Fibroblast of upper back skin (primary cell): ENCODE measurements around the gene RUNX1.

Experiments
- DNase-seq: peaks from one replicate; pipeline ENCODE4 v3.0.0-alpha.2; 2013

RUNX1 gene

GRCh38 chr21:34844013-34844923, 204.8 kb downstream of the RUNX1 start:
- DNase-seq = no peak

- no peak for DNase-seq
Observed at GRCh38 chr21:34843562-34843961, 205.5 kb downstream of the RUNX1 start.

- DNase-seq = no peak
Observed at GRCh38 chr21:34841154-34841553, 207.9 kb downstream of the RUNX1 start.

- DNase-seq = no peak
Observed at GRCh38 chr21:34840693-34841092, 208.4 kb downstream of the RUNX1 start.

- no peak for DNase-seq
Observed at GRCh38 chr21:34838956-34839820, 209.9 kb downstream of the RUNX1 start.

GRCh38 chr21:34836933-34837505, 212.1 kb downstream of the RUNX1 start:
- DNase-seq = no peak

- DNase-seq = peak; percentile 99
Observed at GRCh38 chr21:34836103-34836932, 212.8 kb downstream of the RUNX1 start.

- DNase-seq = peak; percentile 65
Observed at GRCh38 chr21:34835526-34835925, 213.6 kb downstream of the RUNX1 start.

GRCh38 chr21:34834852-34835501, 214.1 kb downstream of the RUNX1 start:
- DNase-seq = no peak

- no peak for DNase-seq
Observed at GRCh38 chr21:34834290-34834689, 214.8 kb downstream of the RUNX1 start.

GRCh38 chr21:34833465-34833864, 215.6 kb downstream of the RUNX1 start:
- DNase-seq = no peak

- no peak for DNase-seq
Observed at GRCh38 chr21:34830386-34831170, 218.5 kb downstream of the RUNX1 start.

GRCh38 chr21:34827445-34828235, 221.5 kb downstream of the RUNX1 start:
- DNase-seq = no peak

GRCh38 chr21:34826836-34827235, 222.3 kb downstream of the RUNX1 start:
- DNase-seq = no peak

GRCh38 chr21:34825948-34826548, 223.1 kb downstream of the RUNX1 start:
- DNase-seq = no peak

- DNase-seq = no peak
Observed at GRCh38 chr21:34825101-34825500, 224.0 kb downstream of the RUNX1 start.

- DNase-seq = no peak
Observed at GRCh38 chr21:34824314-34824713, 224.8 kb downstream of the RUNX1 start.

GRCh38 chr21:34822942-34823341, 226.2 kb downstream of the RUNX1 start:
- peak; percentile 63 for DNase-seq

GRCh38 chr21:34822168-34822567, 226.9 kb downstream of the RUNX1 start:
- no peak for DNase-seq

GRCh38 chr21:34821717-34822116, 227.4 kb downstream of the RUNX1 start:
- no peak for DNase-seq
